ENCODE data around the gene CHRNA4.

Gene CHRNA4

DNA sequence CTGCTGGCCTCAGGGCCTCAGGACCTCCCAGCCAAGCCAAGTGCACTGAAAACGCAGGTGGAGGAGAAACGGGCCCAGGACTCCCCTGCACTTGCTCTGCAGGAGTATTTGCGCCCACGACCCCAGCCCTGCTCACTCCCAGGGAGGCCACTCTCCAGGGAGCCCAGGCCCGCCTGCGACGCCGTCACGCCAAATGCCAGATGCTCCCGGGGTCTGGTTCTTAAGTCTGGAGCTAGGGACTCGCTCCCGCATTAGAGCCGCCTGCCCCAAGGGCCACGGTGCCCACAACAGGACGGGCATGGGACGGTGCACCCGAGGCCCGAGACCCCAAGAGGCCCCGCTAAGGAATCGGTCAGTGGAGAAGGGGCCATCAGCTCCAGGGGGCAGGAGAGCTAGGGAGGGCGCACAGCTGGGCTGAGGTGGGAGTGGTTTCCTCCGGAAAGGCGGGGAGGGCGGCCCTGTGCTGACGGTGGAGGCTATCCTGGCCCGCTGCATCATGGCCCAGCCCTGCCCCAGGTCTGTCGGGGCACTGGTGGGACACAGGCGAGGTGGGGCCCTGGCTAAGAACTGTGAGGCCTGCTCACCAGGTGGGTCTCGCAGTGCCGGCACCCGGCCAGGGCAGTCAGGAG is 44.1 kb upstream of the CHRNA4 start:
- Histone ChIP-seq H3K9ac (ENCODE audit: low read length) (no peak overlapping the region), H3K27ac (ENCODE audit: low read length) (no peak overlapping the region), H2AFZ (ENCODE audit: low read depth, low read length) (no peak overlapping the region), H3K36me3 (replicated peaks; ENCODE audit: low read depth, low read length) (no peaks in the 10 kb centered on the region), H3K4me2 (ENCODE audit: low read length) (no peak overlapping the region), H3K9me3 (ENCODE audit: insufficient read depth, low read length) (no peaks in the 10 kb centered on the region), H3K27me3 (ENCODE audit: low read depth, low read length) (no peaks in the 10 kb centered on the region), H3K4me1 (ENCODE audit: low read length) (no peaks in the 10 kb centered on the region), H3K4me3 (ENCODE audit: low read length) (no peak overlapping the region), H4K20me1 (ENCODE audit: insufficient read depth, low read length) (no peaks in the 10 kb centered on the region), H3K79me2 (ENCODE audit: low read length) (no peaks in the 10 kb centered on the region)
- TF ChIP-seq, protein P1, sequence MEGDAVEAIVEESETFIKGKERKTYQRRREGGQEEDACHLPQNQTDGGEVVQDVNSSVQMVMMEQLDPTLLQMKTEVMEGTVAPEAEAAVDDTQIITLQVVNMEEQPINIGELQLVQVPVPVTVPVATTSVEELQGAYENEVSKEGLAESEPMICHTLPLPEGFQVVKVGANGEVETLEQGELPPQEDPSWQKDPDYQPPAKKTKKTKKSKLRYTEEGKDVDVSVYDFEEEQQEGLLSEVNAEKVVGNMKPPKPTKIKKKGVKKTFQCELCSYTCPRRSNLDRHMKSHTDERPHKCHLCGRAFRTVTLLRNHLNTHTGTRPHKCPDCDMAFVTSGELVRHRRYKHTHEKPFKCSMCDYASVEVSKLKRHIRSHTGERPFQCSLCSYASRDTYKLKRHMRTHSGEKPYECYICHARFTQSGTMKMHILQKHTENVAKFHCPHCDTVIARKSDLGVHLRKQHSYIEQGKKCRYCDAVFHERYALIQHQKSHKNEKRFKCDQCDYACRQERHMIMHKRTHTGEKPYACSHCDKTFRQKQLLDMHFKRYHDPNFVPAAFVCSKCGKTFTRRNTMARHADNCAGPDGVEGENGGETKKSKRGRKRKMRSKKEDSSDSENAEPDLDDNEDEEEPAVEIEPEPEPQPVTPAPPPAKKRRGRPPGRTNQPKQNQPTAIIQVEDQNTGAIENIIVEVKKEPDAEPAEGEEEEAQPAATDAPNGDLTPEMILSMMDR (IDR thresholded peaks at IDR 0.05; ENCODE audit: low read depth, low read length) = no peak
- TF ChIP-seq EZH2phosphoT487 (IDR thresholded peaks at IDR 0.05; ENCODE audit: low read depth) = no peak

DNA sequence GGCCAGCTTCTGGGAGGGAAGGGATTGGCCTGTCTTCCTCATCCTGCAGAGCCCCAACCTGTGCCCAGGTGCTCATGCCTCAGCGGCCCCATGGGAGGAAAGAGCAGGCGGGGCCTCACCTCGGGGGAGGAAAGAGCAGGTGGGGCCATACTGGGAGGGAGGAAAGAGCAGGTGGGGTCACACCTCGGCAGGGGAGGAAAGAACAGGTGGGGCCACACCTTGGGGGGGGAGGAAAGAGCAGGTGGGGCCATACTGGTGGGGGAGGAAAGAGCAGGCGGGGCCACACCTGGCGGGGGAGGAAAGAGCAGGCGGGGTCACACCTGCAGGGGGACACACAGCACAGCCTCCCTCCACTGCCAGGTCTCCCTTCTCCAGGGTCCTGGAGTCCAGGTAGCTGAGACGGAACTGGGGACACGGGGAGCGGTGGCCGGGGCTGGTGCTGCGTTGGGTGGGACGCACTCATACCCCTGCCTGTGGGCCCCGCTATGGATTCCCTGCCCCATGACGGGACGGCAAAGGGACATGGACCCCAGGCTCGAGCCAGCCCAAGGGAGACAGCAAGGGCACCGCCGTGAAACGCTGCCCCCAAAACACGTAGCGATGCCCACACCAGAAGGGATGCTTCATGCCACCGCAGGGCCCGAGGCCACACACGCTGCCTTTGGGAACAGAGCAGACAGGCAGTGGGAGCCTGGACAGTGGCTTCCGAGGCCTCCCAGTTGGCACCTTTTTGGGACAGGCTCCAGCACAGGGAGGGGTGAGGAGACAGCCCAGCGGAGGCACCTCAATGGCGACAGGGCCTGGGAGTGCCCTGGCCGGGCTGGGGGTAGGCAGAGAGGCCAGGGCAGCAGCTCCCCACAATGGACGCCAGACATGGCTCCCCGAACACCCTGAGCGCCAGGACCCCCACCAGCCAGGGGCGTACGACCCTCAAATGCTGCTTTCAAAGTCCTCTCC is 43.3 kb upstream of the CHRNA4 start:
- Histone ChIP-seq H2AFZ (ENCODE audit: low read depth, low read length) (no peak overlapping the region), H3K36me3 (replicated peaks; ENCODE audit: low read depth, low read length) (no peaks in the 10 kb centered on the region), H3K27me3 (ENCODE audit: low read depth, low read length) (no peaks in the 10 kb centered on the region), H4K20me1 (ENCODE audit: insufficient read depth, low read length) (no peaks in the 10 kb centered on the region), H3K27ac (ENCODE audit: low read length) (no peak overlapping the region), H3K9me3 (ENCODE audit: insufficient read depth, low read length) (no peaks in the 10 kb centered on the region), H3K9ac (ENCODE audit: low read length) (no peak overlapping the region), H3K79me2 (ENCODE audit: low read length) (no peaks in the 10 kb centered on the region), H3K4me1 (ENCODE audit: low read length) (no peaks in the 10 kb centered on the region), H3K4me3 (ENCODE audit: low read length) (no peak overlapping the region), H3K4me2 (ENCODE audit: low read length) (no peak overlapping the region)
- TF ChIP-seq EZH2phosphoT487 (IDR thresholded peaks at IDR 0.05; ENCODE audit: low read depth) = no peak
- TF ChIP-seq, protein P1 (IDR thresholded peaks at IDR 0.05; ENCODE audit: low read depth, low read length) = no peak

DNA sequence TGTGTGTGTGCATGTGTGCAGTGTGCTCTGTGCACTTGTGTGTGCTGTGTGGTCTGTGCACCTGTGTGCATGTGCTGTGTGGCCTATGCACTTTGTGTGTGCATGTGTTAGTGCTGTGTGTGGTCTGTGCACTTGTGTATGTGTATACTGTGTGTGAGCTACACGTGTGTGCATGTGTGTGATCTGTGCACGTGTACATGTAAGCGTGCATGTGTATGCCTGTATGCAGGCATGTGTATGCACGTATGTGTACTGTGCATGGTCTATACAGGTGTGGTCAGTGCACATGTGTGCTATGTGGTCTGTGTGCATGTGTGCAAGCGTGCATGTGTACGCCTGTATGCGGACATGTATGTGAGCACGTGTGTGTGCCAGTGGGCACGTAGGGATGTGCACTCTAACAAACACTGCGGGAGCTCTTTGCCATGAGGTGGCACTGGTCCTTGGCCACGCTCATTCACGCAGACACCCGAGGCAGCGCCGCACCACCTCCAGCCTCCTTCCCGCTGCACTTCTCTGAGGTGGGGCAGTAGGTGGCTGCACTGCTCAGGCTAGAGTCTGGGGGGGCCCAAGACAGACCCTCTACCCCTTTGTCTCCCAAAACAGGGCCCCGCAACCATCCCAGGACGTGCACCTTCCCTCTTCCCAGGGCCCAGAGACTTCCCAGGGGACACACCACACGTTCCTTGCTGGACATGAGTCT is 42.4 kb upstream of the CHRNA4 start:
- no peak overlapping the region for H3K27ac ChIP-seq (ENCODE audit: low read length)
- no peaks in the 10 kb centered on the region for H3K9me3 ChIP-seq (ENCODE audit: insufficient read depth, low read length)
- TF ChIP-seq, protein P1 (IDR thresholded peaks at IDR 0.05; ENCODE audit: low read depth, low read length) = no peak
- no peak for TF ChIP-seq EZH2phosphoT487 (IDR thresholded peaks at IDR 0.05; ENCODE audit: low read depth)
- no peak overlapping the region for H3K4me3 ChIP-seq (ENCODE audit: low read length)
- H3K36me3 ChIP-seq (replicated peaks; ENCODE audit: low read depth, low read length) = no peaks in the 10 kb centered on the region
- H3K79me2 ChIP-seq (ENCODE audit: low read length) = no peaks in the 10 kb centered on the region
- no peaks in the 10 kb centered on the region for H4K20me1 ChIP-seq (ENCODE audit: insufficient read depth, low read length)
- no peak overlapping the region for H3K4me2 ChIP-seq (ENCODE audit: low read length)
- H3K4me1 ChIP-seq (ENCODE audit: low read length) = no peaks in the 10 kb centered on the region
- H3K9ac ChIP-seq (ENCODE audit: low read length) = no peak overlapping the region
- H2AFZ ChIP-seq (ENCODE audit: low read depth, low read length) = no peak overlapping the region
- H3K27me3 ChIP-seq (ENCODE audit: low read depth, low read length) = no peaks in the 10 kb centered on the region

DNA sequence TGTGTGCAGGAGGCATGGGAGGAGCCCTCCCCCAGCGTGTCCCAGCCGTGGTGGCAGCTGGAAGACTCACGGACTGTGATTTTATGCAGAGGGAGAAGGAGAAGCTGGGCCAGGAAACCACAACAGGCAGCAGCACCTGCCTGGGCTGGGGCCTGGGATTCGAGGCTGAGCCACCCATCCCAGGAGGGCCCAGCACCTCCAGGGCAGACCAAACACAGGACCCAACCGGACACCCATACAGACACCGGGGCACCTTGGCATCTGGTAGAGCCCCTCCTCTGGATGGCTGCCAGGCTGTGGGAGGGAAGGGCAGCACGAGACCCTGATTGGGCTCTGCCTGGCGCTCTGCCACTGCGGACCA is 41.7 kb upstream of the CHRNA4 start:
- no peaks in the 10 kb centered on the region for H3K9me3 ChIP-seq (ENCODE audit: insufficient read depth, low read length)
- no peaks in the 10 kb centered on the region for H4K20me1 ChIP-seq (ENCODE audit: insufficient read depth, low read length)
- H2AFZ ChIP-seq (ENCODE audit: low read depth, low read length) = no peak overlapping the region
- no peaks in the 10 kb centered on the region for H3K79me2 ChIP-seq (ENCODE audit: low read length)
- H3K27me3 ChIP-seq (ENCODE audit: low read depth, low read length) = no peaks in the 10 kb centered on the region
- no peak overlapping the region for H3K4me3 ChIP-seq (ENCODE audit: low read length)
- H3K4me1 ChIP-seq (ENCODE audit: low read length) = no peaks in the 10 kb centered on the region
- TF ChIP-seq, protein P1 (IDR thresholded peaks at IDR 0.05; ENCODE audit: low read depth, low read length) = no peak
- TF ChIP-seq EZH2phosphoT487 (IDR thresholded peaks at IDR 0.05; ENCODE audit: low read depth) = no peak
- H3K36me3 ChIP-seq (replicated peaks; ENCODE audit: low read depth, low read length) = no peaks in the 10 kb centered on the region
- no peak overlapping the region for H3K27ac ChIP-seq (ENCODE audit: low read length)
- H3K9ac ChIP-seq (ENCODE audit: low read length) = no peak overlapping the region
- no peak overlapping the region for H3K4me2 ChIP-seq (ENCODE audit: low read length)

Measured in OCI-LY3 (cell line).